GM18519 (cell line): ENCODE results near the gene ADAR.

Experiments
- ATAC-seq: cut with Tn5 transposase; IDR thresholded peaks from one replicate; pipeline ENCODE4 v1.9.1; 2021; ENCODE audit warnings: mild to moderate bottlenecking, moderate library complexity; ENCODE audit not compliant: unreplicated experiment, low FRiP score

ADAR gene

DNA sequence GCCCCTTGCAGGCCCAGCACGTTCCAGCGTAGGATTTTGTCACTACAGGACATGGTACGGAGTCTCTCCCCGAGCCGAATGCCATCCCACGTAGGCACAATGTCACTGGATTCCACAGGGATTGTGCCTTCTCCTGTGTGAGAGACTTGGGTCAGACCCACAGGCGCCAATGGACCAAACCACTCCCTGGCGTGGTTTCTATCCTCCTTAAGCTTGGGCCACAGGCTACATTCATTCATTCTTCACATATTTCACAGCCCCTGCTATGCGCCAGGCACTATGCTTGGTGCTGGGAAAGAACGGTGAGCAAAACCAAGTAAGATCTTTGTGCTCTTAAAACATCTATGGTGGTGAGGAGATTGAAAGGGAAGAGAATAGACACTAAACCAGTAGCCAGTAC, 21.8 kb downstream of the ADAR start:
- ATAC-seq = no peak

DNA sequence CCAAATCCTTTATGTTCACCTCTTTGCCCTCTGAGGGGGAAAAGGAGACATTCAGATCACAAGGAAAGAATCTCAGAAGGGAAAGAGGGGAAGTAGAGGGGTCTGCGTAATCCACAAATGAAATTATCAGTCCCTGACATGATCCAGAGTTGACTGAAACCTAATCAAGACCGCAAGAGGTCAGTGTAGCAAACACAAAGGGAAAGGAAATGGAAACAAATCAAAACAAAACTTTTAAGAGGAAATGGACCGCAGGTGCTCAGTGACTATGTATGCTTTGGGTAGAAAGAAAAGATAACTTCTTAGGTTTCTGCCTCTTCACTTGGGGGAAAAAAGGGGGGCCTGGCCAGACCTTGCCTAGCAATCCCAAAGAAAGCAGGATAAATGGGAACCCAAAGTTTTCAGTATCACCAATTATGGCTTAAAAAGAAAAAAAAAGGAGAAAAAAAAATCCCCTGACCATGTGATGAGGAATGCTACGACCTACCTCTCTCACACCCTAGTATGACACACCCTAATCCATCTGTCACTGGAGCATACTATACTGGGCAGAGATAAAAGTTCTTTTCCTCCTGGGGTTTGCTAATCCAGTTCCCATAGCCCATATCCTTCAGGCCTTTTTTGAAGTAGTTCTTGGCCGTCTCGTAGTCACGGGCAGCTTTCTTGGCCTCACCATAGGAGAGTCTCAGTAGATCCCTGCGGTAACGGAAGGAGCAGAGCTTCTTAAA, 23.6 kb downstream of the ADAR start:
- ATAC-seq = no peak

DNA sequence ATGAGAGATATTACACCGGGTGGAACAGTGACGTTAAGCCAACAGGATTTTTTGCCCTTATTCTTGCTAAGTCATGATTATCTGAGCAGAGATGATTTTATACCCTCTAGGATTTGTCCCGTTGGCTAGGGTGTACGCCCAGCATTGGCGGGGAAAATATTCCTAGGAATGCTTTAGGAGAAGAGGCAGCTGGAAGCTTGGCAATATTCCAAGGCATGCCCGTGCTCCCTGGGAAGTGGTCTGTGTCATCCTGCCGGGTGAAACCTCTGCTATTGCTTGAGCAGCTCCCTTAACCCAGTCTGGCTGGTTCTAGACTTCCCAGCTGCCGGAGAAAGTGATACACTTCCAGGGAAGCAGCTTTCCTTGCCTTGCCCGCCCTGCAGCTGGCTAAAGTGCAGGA, 24.2 kb downstream of the ADAR start:
- ATAC-seq = no peak

DNA sequence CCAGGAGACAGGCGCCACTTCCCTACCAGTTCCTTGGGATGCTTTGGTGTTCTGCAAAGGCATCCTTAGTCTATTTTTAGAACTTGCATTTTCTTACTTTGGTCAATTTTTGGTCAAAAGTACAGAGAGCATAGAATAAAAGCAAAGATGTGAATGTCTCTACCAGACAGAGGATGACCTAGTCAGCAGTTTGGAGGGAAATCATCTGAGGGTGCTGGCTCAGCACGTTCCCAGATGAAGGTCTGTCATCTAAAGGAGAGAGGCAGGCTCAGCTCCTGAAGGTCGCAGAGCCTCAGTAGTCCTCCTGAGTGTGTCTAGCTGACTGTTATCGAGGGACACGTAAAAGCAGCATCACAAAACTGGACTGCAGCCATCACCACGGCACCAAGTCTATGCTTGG, 25.1 kb downstream of the ADAR start:
- no peak for ATAC-seq

DNA sequence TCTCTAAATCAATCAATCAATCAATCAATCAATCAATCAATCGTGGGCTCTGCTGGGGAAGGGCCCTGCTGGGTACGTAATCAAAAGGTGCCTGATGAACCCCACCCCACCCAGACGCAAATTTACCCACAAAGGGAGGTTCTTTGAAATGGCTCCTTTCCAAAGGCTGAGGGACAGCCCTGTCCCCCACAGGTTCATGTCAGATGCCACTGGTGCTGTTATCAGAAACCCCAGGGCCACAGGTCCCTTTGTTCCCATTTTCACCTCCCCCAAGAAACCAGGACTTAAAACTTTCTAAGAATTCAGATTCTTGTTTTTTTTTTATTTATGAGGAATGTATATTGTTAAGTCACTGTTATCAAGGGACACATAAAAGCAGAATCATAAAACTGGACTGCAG, 26.2 kb downstream of the ADAR start:
- no peak for ATAC-seq

DNA sequence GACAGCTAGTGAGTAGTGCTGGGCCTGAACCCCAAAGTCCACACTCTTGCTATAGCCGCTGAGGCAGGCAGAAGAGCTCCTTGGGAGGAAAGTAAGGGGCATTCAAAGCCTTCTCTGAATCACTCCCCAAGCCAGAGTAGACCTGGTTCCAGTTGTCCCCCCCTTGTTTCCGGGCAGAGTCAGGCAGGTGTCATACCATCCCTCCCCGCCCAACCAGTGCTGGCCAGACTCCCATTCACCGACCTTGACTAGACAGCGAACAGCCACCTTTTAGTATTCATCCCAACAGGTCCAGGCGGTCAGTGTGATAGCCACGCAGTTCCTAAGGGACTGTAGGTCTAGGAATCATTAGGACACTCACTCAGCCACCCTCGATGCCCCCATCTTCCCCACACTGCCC, 28.6 kb downstream of the ADAR start:
- no peak for ATAC-seq

DNA sequence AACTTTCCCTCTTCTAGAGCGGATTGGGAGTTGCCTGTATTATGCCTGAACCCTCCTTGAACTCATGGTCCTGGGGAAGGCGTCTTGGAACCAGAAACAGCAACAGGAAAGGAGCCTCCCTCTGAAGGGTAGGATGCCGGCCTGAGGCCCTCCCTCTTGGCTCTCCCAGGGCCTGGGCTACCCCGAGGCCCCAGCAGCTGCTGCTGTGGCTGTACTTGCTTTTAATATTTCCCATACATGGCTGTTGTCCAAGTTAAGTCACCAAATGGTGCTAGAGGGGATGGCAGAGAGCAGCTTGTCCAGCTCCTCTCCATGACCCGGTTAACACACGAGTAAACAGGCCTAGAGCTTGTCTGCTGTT, 29.9 kb downstream of the ADAR start:
- no peak for ATAC-seq

DNA sequence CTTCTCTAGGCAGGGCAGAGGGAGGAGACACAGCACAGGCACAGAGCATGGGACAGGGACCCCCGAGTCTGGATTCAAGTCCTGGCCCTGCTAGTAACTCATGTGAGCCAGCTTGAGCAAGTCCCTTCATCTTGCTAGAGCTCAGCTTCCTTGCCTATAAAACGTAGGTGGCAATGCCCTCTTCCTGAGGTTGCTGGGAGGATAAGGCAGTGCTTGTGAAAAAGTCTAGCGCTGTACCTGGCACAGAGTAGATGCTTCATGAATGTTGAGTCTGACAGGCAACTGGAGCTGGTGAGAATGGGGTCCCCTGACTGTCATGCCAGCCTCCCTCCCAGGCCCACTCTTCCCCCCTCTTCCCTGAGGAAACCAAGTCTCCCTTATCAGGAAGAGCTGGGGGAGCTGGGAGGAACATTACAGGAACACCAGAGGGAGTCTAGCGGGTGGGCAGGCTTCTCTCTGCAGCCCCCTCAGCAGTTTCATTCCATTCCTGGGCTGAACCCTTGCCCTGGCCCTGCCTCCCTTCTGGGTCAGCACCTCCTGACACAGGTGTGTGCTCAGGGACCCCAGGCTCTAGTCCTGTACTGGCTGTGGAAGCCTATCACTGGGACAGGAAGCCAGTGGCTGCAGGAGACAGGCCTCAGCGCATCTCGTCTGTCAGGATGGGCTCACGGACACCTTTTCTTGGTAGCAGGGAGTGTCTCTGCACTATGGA, 30.5 kb downstream of the ADAR start:
- ATAC-seq = no peak

DNA sequence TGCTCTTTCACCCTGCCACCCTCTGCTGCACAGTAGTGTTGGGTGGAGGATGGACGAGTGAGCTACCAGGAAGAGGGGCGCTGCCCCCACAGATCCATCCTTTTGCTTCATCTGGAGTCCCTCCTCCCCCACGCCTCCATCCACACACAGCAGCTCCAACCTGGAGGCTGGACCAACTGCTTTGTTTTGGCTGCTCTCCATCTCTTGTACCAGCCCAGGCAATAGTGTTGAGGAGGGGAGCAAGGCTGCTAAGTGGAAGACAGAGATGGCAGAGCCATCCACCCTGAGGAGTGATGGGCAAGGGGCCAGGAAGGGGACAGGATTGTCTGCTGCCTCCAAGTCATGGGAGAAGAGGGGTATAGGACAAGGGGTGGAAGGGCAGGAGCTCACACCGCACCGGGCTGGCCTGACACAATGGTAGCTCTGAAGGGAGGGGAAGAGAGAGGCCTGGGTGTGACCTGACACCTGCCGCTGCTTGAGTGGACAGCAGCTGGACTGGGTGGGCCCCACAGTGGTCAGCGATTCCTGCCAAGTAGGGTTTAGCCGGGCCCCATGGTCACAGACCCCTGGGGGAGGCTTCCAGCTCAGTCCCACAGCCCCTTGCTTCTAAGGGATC, 31.9 kb downstream of the ADAR start:
- no peak for ATAC-seq

DNA sequence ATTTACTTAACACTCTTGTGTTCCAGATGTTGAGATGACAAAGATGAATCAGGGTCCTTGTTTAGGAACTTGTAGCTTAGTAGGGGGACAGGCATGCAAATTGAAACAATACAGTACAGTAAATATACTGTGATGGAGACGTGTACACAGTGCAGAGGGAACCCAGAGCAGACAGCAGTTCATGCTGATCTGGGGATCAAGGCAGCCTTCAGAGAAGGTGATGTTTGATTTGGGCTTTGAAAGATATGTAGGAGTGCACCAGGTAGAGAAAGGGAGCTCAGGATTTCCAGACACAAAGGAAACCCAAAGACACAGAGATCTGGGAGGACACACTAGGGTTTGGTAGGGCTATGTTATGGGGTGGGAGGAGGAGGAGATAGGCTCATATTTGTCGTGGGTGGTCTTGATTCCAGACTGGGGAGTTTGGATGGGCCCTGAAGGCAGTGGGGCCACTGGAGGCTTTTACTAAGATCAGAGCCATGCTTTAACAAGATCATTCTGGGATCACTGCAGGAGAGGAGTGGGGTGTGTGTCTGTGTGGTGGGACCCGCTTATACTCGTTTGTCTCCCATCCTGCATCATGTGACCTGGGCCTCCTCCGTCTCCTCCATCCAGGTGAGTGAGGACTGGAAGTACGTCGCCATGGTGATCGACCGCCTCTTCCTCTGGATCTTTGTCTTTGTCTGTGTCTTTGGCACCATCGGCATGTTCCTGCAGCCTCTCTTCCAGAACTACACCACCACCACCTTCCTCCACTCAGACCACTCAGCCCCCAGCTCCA, 32.6 kb downstream of the ADAR start:
- ATAC-seq = no peak

DNA sequence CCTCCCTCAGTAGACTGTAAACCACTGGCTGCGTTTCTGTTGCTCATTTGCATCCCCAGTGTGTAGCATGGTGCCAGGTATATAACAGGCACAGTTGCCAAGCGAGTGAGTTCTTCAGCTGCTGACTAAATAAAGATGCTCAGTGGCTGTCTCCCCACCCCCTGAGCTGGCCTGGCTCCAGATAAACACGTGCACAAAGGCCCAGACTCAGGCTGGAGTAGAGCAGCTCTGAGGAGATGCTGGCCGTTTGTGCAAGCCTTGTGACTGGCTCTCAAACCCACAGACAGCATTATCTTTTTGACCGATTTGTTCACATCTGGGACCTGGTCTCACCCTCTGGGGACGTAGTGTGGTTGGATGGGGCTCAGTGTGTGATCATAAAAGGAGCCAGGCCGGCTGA, 33.3 kb downstream of the ADAR start:
- no peak for ATAC-seq

DNA sequence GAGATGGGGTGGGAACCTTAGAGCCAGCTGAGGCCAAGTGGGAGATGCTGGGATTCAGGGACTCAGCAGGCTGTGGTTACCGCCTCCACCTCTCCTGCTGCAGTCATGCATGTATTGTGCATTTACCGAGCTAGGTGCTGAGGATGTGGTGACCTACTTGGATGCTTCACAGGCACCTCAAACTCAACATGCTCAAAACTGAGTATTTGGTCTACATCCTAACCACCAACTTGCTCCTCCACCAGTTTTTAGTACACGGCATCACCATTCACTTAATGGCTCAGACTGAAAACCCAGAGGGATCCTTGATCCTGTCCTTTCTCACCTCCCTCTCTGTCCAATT, 34.8 kb downstream of the ADAR start:
- ATAC-seq = no peak

DNA sequence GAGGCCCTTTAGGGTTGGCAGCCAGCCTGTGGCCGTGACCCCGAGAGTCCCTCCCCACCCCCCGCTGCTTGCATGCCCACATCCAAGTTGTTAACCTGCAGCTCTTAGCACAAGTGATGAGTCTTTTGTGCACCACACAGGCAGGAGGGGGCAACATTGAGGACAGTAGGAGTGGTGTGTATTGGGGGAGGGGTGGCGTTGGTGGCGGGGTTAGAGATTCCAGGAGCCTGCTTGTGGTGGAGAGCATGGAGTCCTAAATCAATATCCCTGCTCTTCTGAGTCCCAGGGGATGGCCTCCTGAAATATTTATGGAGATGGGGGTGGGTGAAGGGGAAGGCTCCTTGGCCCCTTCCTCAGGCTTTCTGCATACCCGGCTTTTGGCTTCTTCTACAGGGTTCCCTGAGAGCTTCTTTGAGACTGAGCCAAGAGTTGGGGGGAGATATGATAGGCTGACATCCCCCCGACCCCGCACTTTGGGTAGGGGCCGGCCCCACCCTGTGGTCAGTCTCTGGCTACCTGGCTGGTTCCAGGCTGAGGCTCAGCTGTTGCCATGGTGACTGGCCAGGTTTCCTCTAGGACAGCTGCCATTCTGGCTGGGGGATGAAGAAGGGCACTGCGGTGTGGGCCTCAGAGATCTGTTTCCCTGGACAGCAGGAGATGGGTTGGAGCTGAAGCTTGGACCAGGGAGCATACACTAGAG, 35.4 kb downstream of the ADAR start:
- ATAC-seq = no peak

DNA sequence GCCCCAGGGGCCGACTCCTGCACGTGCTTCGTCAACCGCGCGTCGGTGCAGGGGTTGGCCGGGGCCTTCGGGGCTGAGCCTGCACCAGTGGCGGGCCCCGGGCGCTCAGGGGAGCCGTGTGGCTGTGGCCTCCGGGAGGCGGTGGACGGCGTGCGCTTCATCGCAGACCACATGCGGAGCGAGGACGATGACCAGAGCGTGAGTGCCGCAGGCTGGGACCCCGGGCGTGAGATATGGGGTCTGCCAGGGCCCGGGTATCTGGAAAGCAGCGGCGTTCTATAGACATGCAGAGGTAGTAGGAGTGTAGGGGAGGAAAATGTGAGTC, 36.1 kb downstream of the ADAR start:
- no peak for ATAC-seq

DNA sequence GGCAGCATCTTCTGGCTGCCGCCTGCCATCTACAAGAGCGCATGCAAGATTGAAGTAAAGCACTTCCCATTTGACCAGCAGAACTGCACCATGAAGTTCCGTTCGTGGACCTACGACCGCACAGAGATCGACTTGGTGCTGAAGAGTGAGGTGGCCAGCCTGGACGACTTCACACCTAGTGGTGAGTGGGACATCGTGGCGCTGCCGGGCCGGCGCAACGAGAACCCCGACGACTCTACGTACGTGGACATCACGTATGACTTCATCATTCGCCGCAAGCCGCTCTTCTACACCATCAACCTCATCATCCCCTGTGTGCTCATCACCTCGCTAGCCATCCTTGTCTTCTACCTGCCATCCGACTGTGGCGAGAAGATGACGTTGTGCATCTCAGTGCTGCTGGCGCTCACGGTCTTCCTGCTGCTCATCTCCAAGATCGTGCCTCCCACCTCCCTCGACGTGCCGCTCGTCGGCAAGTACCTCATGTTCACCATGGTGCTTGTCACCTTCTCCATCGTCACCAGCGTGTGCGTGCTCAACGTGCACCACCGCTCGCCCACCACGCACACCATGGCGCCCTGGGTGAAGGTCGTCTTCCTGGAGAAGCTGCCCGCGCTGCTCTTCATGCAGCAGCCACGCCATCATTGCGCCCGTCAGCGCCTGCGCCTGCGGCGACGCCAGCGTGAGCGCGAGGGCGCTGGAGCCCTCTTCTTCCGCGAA, 36.6 kb downstream of the ADAR start:
- ATAC-seq = no peak

DNA sequence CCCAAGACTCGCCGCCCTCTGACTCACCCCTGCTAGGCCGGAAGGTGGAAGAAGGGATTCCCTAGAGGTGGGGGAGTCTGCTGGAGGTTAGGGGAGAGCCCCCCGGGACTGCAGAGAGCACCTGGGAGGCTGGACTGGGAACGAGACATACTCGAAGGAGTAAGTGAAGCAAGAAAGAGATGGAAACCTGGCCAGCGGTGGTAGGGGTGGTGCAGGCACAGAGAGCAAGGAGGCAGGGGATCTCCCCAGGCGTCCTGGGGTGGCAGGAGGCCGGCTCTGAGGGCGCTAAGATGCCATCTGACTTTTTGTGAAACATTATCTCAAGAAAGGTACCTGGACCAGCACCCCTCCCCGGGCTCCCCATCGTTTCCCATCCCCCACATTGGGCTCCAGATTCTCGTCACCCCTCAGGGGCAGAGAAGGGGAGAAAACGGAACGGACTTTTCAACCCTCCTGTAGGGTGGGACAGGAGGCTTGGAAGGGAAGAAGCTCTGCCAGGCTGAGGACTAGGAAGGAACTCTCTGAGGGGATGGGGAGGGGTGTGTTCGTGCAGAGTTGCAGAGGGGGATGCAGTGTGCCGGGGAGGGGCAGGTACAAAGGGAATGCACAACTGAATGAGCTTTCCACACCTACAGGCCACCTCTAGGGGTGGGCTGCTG, 39.7 kb downstream of the ADAR start:
- no peak for ATAC-seq

DNA sequence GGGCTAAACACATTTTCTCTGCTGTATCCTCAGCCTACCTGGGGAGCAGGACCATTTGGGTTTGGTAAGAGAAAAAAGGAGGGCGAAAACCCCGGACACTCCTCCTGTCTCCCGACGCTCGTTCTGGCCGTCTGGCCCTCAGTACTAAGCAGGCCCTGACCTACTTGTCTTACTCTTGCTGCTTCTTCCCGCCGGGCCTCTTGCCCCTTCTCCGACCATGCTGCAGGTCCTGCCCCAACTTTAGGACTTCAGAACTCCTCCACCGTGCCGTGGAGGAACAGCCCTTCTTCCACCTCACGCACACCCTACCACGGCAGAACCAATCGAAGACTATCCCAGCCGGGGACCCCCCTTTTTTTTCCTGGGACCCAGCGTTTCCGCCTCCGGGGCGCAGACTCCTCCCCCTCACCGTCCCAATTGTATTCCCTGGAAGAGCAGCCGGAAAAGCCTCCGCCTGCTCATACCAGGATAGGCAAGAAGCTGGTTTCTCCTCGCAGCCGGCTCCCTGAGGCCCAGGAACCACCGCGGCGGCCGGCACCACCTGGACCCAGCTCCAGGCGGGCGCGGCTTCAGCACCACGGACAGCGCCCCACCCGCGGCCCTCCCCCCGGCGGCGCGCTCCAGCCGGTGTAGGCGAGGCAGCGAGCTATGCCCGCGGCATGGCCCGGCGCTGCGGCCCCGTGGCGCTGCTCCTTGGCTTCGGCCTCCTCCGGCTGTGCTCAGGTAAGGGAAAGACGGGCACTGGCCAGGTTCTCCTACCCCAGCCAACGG, 40.4 kb downstream of the ADAR start, which contains the start of gene CHRNB2:
Gene CHRNB2, plus strand, starts transcription at position 393 of the 771 bp plus-strand sequence. Its CDS starts 267 bp downstream, at position 660.
- ATAC-seq = no peak

DNA sequence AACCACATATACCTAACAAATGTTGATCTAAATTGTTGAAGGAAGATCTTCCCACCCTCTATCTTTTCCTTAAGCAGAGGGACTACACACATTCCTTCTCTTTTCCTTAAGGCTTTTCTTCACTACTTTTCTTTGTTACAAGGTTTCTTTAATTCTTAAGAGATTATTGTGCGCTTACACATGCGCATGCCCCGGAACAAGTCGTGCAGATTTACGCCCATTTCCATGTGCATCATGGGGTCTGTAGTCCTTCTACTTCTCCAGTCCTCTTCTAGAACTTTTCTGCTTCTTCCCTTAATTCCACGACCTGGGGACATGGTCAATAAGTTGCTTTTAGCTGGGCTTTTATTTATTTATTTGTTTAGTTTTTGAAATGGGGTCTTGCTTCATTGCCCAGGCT, 42.1 kb downstream of the ADAR start:
- ATAC-seq = no peak
